Measurements from ENCODE around the gene HSPBP1.
"Not testable (repeated sequence)": the region's sequence is repeated elsewhere in the genome, so short reads cannot be mapped to it uniquely, and the experiment has no call there.

HSPBP1 gene, protein sequence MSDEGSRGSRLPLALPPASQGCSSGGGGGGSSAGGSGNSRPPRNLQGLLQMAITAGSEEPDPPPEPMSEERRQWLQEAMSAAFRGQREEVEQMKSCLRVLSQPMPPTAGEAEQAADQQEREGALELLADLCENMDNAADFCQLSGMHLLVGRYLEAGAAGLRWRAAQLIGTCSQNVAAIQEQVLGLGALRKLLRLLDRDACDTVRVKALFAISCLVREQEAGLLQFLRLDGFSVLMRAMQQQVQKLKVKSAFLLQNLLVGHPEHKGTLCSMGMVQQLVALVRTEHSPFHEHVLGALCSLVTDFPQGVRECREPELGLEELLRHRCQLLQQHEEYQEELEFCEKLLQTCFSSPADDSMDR

DNA sequence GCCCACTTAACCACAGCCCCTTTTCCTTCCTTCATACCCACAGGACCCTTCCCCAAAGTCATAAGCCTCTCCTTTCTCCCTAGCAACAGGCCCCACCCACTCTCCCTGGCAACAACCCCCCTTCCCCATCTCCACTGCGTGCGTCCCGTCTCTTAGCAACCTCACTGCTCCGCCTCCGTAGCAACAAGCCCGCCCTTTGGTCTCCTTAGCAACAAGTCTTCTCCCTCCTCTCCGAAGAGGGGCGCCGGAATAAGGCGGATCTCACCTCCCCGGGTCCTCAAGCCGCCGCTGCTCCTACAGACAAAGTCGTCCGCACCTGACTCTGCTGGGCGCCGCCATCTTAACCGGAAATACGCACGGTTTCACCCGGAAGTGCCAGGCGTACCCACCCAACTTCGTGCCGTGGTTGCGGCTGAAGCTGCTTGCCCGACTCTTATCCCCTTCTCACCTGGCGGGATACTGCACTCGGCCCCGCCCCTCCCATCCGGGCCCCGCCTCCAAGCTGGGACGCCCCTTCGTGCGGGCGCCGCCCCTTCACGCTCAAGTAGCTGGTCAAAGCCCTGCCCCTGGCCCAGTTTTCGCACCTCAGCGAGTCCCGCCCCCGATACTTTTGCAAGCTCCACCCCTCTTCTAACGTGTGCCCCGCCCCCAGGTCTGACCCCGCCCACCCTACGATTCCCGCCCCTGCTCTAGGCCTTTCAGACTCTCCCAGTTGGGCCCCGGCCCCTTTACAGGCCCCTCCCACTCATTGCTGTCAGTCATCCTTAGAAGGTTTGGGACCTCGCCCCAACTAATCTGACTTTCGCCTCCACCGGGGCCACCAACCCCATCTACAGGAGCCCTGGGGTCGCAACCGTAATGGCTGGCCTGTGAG, at the start of gene HSPBP1:
Gene HSPBP1, minus strand, starts transcription at position 341 of the 874 bp plus-strand sequence. CDS start 502 bp downstream, outside the sequence.
- DNase-seq = peak; percentile 83 to 93

DNA sequence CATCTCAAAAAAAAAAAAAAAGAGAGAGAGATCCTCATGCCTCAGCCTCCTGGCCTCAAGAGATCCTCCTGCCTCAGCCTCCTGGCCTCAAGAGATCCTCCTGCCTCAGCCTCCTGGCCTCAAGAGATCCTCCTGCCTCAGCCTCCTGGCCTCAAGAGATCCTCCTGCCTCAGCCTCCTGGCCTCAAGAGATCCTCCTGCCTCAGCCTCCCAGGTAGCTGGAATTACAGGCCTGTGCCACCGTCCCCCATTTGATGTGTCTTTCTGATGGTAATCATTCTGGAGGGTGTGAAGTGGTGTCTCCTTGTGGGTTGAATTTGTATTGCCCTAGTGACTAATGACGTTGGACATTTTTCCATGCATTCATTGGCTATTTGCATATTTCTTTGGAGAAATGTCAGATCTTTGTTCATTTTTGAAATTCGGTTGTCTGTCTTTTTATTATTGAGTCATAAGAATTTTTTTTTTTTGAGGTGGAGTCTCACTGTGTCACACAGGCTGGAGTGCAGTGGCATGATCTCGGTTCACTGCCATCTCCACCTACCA, 48.9 kb upstream of the HSPBP1 start:
- DNase-seq = not testable (repeated sequence)

DNA sequence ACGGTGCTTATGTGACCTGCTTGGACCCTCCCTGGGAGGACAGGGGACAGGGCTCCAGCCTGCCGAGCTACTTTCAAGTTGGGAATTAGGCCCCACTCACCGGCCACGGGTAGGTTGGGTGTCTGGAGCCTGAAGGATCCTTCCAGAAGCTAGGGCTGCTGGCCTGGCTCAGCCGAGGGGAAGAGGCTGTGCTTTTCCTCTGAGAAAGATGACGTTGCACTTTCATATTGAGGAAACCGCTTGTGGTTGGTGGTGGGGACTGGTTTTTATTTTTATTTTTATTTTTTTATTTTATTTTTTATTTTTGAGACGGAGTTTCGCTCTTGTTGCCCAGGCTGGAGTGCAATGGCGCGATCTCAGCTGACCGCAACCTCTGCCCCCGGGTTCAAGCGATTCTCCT, 45.3 kb upstream of the HSPBP1 start, which contains the start of gene TMEM150B:
Gene TMEM150B, minus strand, starts transcription at position 170 of the 400 bp plus-strand sequence. CDS start 4,305 bp downstream, outside the sequence.
- no peak for DNase-seq

DNA sequence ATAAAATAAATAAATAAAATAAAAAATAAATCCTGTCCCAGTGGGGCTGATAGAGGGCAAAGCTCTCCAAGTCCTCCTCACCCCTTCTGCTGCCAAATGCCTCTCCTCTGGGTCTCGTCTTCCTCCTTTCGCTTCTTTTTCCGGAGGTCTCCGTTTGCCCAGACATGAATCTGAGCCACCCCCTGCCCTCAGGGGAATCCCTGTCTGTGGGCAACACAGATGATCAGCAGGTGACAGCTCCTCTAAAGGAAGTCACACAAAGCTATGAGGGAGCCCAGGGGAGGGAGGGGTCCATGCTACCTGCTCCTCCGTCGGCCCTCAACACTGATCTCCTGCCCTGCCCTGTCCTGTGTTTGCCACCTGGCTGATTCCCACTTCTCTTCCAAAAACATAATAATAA, 44.8 kb upstream of the HSPBP1 start:
- no peak for DNase-seq

DNA sequence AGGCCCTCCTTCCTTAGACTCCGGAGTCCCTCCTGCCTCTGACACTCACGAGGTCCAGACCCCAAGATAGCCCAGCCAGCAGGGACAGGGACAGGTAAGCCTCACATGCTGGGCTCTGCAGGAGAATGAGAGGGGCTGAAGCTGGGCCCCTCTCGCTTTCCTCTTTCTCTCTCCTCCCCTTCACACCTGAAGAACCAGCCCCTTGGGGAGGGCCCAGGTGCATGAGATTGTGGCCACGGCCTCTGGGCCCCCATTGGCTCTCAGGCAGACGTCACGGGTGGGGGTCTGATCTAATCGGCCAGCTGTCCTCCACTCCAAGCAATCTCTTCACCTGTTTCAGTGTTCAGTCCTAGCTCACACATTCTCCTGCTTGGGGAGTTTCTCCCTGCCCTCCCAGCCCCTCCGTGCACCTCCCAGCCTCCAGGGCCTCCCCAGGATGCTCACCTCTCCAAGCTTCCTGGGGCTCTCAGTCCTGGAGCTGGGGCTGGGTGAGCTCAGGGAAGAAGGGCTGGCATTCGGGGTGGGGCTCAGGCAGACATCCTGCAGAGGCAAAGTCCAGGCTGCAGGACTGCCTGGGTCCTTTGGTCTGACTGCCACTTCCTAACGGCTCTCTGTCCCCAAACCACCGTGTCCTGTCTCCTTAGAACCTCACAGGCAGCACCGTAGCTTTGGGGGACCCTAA, 42.4 kb upstream of the HSPBP1 start:
- DNase-seq = no peak

DNA sequence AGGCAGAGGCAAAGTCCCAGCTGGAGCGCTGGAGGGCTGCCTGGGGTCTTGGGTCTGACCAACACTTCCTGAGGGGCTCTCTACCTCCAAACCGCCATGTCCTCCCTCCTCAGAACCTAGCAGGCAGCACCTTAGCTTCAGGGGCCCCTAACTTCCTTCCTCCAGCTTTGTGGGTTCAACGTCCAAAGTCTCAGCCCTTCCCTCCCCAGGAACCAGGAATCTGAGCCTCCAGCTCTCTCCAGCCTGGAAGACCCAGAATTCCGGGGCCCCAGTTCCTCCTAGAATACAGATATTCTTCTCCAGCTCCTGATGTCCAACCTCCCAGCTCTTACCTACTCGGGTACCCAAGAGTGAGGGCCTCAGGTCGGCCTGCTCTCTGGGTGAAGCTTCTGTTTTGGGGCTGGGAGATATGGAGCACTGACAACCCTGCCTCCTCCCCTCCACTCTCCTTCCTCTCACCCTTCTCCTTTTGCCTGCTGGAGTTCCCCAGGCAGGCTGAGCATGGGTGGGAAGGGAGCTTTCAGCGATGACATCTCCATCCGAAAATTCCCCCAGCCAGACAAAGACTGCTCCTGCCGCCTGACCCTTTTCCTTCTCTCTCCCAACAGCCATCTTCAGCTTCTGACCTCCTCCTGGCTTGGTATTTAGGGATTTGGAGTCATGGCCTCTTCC, 41.7 kb upstream of the HSPBP1 start:
- no peak for DNase-seq

DNA sequence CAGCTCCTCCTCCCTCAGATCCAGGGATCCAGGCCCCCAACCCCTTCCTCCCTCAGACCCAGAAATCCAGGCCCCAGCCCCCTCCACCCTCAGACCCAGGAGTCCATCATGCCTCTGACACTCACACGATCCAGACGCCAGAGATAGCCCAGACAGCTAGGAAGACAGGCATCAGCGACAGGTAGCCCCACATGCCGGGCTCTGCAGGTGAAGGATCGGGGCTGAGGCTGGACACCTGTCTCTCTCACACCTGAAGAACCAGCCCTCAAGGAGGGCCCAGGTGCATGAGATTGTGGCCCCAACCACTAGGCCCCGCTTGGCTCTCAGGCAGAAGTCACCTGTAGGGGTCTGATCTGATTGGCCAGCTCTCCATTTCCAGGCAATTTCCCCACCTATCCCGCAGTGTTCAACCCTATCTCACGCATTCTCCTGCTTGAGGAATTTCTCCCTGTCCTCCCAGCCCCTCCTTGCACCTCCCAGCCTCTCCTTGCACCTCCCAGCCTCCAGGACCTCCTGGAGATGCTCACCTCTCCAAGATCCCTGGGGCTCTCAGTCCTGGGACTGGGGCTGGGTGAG, 41.0 kb upstream of the HSPBP1 start:
- DNase-seq = no peak

DNA sequence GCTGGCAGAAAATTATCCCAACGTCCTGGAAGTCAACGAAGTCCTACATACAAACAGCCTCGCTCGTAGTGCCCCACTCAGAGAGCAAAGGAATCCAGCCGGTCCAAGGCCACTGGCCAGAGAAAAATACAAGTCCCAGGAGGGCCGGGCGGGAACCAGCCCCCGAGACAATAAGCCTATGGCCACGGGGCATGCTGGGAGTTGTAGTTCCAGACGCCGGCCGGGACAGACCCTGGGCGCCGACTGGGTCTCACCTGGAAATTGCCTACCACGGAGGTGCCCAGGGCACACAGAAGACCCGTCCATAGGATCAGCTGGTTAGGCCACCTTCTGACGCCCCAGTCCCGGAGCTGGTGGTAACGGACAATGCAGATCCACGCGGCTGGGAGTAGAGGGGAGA, 39.9 kb upstream of the HSPBP1 start:
- DNase-seq = peak in 1 of 2 donors; percentile 16

DNA sequence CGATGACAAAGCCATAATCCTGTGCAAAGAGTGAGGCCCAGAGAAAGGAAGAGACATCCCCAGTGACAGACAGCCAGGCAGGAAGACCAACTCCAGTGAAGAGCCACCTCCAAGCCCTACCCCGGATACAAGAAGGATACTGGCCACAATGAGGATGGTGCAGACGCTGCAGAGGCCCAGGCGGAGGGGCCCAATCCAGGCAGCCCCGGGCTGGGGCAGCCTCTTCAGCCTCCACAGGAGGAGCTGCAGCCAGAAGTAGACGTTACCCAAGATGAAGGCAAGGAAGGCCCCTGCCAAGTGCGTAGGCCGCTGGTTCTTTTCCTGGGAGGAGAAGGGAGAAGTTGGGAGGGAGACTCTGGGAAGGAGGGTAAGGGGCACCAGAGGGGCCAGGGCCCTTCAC, 36.7 kb upstream of the HSPBP1 start:
- DNase-seq = no peak

DNA sequence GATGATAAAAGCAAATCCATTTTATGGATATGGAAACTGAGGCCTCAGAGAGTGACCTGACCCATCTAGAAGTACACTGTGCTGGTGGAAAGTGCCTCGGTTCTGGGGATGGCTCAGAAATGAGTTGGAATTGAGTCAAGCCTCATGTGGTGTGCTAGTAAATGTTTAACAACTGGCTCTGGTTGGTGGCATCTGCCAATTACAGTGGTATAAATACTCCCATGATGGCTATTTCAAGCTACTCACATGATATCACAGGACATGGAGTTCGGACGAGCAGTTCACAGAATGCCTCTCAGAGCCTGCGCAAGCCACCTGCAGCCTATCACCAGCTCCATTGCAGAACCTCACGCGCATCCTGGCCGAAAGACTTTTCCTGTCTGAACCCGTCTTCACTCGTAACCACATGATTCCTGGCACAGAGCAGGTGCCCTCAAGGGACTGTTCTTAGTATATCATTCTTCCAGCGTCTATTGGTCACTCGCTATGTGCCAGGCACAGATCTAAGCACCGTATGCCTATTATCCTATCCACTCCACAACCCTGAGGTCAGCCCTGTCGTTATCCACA, 36.1 kb upstream of the HSPBP1 start:
- no peak for DNase-seq

DNA sequence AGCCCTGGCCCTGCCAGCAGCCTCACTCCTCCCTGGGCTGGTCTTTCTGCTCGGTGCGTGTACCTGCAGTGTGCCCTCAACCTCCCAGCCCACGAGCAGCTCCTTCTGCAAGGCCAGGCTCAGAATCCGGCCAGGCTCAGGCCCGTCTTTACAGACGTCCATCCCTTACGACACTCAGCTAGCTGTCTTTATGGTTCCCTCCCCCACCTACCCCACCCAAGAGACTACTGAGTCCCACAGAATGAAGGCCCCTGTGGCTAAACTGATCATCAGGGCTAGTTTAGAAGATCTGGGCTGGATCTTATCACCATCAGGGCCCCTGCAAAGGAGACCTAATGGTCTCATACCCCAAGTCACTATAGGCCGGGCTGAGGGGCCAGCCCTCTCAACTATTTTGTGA, 34.5 kb upstream of the HSPBP1 start:
- DNase-seq = no peak

DNA sequence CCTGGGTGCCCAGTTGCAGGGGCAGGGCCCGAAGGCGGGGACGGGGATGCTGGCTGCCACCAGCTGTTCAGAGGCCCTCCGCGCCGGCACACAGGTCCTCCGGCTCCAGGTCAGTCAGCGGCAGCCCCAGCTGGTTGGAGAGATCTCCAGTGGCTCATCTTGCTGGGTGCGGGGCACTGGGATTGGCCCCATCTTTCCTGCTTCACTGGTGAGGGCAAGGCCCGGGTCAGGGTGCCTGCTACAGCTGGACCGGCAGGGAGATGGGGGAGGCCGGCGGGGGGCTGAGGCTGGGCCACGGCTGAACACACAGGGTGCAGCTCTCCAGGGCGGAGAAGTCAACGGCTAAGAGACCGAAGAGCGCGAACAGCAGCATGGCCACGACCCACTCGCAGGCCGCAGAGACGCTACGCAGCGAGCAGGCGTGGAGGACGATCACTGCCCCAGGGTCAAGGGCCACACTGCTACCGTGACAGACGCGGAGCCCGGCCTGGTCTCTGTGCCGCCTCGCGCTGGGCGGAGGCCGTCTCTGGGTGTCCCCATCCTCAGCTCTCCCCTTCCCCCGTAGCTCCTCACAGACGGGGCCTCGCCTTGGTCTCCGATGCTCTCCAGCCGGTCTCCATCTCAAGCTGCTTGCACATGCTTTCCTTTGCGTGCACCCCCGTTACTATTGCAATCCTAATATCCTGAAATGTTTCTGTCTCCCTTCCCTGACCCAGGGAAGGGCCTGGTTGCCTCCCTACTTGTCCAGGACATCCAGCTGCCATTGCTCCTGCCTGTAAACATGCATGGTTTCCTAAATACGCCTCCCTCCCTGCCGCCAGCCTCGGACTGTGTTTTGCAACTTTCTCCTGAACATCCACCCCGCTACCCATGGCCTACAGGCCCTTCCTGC, 33.0 kb upstream of the HSPBP1 start:
- no peak for DNase-seq

DNA sequence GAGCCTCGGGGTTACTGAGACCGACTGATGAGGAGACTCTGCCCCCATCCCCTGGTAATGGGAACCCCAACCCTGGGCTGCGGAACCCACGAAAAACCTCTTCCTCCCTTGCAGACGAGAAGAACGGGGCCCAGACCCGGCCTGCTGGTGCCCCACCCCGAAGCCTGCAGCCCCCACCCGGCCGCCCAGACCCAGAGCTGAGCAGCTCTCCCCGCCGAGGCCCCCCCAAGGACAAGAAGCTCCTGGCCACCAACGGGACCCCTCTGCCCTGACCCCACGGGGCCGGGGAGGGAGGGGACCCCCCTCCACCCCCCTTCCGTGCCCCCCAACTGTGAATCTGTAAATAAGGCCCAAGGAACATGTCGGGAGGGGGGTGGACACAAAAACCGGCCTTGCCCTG, 31.9 kb upstream of the HSPBP1 start:
- DNase-seq = no peak

DNA sequence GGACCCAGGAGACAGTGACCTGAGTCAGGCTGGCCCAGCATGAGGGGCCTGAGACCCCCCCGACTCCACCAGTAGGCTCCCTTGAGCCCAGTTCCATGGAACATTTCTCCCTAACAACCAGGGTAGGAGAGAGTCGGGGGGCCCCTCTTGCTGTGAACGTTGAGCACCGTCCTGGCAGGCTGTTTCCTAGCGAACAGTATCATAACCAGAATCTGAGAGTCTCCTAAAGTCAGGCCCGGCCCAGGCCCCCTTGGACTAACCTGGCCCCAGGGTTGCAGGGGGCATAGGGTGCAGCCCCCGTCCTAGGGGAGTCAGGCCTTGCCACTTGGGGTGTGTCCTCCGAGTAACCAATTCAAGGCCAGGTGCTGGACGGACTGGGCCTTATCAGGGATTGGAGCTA, 31.5 kb upstream of the HSPBP1 start:
- no peak for DNase-seq

DNA sequence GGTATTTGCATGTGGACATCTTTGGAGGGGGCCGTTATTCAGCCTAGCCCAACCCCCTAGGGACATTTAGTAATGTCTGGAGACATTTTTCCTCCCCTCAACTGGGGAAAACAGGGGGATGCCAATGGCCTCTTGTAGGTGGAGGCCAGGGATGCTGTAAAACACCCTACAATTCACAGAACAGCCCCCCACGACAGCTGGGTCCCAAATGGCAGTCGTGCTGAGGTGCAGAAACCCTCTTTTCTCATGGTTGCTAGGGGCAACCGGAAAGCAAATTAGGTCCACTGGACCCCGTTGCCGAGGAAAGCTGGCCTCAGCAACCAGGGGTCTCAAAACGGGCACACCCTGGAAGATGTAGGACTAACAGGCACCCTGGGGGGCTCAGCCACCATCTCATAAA, 30.6 kb upstream of the HSPBP1 start:
- DNase-seq = no peak

DNA sequence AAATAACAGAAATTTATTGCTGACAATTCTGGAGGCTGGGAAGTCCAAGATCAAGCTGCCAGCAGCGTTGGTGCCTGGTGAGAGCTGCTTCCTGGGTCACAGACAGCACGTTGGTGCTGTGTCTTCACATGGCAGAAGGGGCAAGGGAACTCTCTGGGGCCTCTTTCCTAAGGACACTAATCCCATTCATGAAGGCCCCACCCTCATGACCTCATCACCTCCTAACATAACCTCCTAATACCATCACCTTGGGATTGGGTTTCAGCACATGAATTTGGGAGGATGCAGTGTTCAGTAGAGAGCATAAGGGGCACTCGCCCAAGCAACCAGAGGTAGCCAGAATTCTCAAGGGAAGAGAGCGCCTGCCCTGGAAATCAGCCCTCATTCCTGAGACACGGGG, 29.5 kb upstream of the HSPBP1 start:
- DNase-seq = no peak

DNA sequence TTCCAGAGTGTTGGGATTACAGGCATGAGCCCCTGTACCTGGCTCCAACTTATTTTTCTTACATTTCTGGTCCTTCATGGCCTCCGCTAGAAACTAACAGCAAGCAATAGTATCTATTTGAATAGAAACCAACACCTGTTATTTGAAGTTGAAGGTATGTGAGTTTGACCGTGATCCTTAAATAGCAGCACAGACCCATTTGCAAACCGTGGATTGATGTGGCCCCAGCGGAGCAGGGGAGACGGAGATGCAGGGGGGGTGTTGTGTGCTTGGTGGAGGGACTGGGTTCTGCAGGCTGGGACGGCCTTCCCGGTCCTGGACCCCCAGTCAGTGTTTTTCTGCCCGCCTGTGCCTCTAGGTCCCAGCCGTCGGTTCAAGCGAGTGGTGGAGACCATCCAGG, 28.4 kb upstream of the HSPBP1 start:
- DNase-seq = no peak

DNA sequence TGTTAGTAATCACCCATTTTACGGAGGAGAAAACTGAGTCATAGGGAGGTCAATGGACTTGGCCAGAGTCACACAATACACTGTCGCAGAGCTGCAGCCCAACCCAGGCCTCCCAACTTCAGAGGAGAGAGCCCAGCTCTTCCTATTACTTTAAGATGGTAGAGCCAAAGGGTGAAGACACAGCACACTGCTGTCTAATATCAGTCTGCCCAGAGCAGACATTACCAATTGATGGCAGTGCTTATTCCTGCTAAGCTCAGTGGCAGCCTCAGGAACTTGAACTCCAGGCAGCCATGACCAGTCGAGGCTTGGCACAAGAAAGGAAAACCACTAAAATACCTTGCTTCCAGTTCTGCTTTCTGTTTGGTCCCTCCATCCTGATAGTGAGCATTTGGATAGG, 26.8 kb upstream of the HSPBP1 start:
- DNase-seq = no peak

DNA sequence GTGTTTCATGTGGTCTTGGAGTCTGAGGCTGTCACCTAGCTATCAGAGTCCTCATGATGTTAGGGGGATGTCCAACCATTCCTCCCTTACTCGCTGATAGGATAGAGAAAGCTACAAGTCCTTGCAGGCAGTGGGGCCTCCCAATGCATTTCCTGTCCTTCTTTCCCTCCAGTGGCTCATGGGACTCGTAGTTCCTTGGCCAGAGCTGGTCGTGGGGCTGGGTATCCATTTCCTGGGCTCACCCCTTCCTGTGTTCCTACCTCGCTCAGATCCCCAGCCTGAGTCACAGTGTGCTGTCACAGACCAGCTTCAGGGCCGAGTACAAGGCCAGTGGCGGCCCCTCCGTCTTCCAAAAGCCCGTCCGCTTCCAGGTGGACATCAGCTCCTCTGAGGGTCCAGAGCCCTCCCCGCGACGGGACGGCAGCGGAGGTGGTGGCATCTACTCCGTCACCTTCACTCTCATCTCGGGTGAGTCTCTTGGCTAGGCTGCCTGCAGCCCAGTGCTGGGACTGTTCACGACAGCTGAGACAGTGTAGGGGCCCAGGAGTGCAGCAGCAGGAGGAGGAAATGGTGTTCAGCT, 26.2 kb upstream of the HSPBP1 start:
- DNase-seq = no peak

DNA sequence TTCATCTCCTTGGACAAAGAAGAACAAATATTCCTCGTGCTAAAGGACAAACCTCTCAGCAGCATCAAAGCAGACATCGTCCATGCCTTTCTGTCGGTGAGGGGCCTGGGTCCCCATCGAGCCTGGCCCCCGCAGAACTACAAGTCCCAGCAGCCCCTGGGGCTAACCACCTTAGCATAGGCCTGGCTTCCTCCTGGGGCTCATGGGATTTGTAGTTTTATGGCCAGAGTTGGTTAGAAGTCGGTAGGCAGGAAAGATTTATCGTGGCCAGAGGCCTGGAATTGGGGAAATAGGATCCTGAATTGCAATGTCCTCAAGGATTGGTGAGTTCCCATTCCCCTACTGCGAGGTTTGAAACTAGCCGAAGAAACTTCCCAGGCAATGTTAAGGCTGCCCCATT, 25.6 kb upstream of the HSPBP1 start:
- no peak for DNase-seq
